Thoracic aorta (tissue), 2 donors: ENCODE data around the gene ZNF407. TPM values are rescaled to one million over a fixed set of nuclear protein-coding genes. Genes with fewer than 3 reads are reported as not detected.
"Not testable (repeated sequence)": the region's sequence is repeated elsewhere in the genome, so short reads cannot be mapped to it uniquely, and the experiment has no call there.

Source experiments
- ATAC-seq: fragments of 150-250 bp; one replicate; pipeline ENCODE4 v1.8.0; 2017; ENCODE audit warnings: low read depth; ENCODE audit not compliant: insufficient number of reproducible peaks, low FRiP score
- DNase-seq: peaks from one replicate; pipeline ENCODE4 v3.0.0-alpha.2; 2020; ENCODE audit warnings: low spot score
- H3K27ac ChIP-seq, 2 donors: fragments of 200-600 bp; sonication (generic); 1 replicate in 1 of 2; 2 replicates in 1 of 2; pipeline ENCODE4 v1.5.1; 2016; ENCODE audit warnings: mild to moderate bottlenecking in 2 of 2, moderate library complexity in 2 of 2
- H3K27me3 ChIP-seq: fragments of 200-600 bp; sonication (generic); replicated peaks from 2 replicates; pipeline ENCODE4 v1.6.0; 2016; ENCODE audit warnings: mild to moderate bottlenecking; ENCODE audit not compliant: insufficient read depth
- H3K36me3 ChIP-seq: fragments of 200-600 bp; sonication (generic); one replicate; pipeline ENCODE4 v1.5.1; 2016
- H3K4me1 ChIP-seq, 2 donors: fragments of 200-600 bp; sonication (generic); 1 replicate in 1 of 2; 2 replicates in 1 of 2; pipeline versions ENCODE4 v1.5.1 to v1.6.0; 2016; ENCODE audit warnings: low read depth in 2 of 2, mild to moderate bottlenecking in 1 of 2; ENCODE audit not compliant: control insufficient read depth in 1 of 2
- H3K4me3 ChIP-seq: fragments of 200-600 bp; sonication (generic); 2 replicates; pipeline ENCODE4 v1.5.1; 2016; ENCODE audit warnings: mild to moderate bottlenecking
- H3K9me3 ChIP-seq: fragments of 200-600 bp; sonication (generic); 2 replicates; pipeline ENCODE4 v1.5.1; 2016
- total RNA-seq, 2 donors: library from RNA; depleted of rRNA; stranded (reverse); fragments of >200 nt; gene quantifications; one replicate each; pipeline versions ENCODE4 v1.1.0 to v1.2.3, GENCODE V29; 2016
- TF ChIP-seq, protein P1 (sequence below): fragments of 200-600 bp; sonication (generic); IDR thresholded peaks from one replicate; pipeline ENCODE4 v1.5.1; 2019; ENCODE audit warnings: antibody characterized with exemption

Gene ZNF407
- total RNA-seq, 2 donors from 2014 or later: 18.7 to 26.7 TPM

GRCh38 chr18:74965682-74966081 lies 368.0 kb downstream of the ZNF407 start:
- Histone ChIP-seq H3K27ac (no peak overlapping the region), H3K9me3 (no peaks in the 10 kb centered on the region), H3K4me1 (no peaks in the 10 kb centered on the region), H3K27me3 (no peaks in the 10 kb centered on the region), H3K36me3 (no peaks in the 10 kb centered on the region), H3K4me3 (no peak overlapping the region)
- no peak for DNase-seq
- ATAC-seq: no peak
- TF ChIP-seq, protein P1, sequence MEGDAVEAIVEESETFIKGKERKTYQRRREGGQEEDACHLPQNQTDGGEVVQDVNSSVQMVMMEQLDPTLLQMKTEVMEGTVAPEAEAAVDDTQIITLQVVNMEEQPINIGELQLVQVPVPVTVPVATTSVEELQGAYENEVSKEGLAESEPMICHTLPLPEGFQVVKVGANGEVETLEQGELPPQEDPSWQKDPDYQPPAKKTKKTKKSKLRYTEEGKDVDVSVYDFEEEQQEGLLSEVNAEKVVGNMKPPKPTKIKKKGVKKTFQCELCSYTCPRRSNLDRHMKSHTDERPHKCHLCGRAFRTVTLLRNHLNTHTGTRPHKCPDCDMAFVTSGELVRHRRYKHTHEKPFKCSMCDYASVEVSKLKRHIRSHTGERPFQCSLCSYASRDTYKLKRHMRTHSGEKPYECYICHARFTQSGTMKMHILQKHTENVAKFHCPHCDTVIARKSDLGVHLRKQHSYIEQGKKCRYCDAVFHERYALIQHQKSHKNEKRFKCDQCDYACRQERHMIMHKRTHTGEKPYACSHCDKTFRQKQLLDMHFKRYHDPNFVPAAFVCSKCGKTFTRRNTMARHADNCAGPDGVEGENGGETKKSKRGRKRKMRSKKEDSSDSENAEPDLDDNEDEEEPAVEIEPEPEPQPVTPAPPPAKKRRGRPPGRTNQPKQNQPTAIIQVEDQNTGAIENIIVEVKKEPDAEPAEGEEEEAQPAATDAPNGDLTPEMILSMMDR: no peak

- TF ChIP-seq, protein P1: no peak
- H3K4me1 ChIP-seq: no peaks in the 10 kb centered on the region
- H3K4me3 ChIP-seq: no peak overlapping the region
- ATAC-seq: no peak
- H3K27ac ChIP-seq: no peak overlapping the region
- no peaks in the 10 kb centered on the region for H3K9me3 ChIP-seq
- no peaks in the 10 kb centered on the region for H3K36me3 ChIP-seq
- H3K27me3 ChIP-seq: no peaks in the 10 kb centered on the region
- DNase-seq: no peak
Measured at GRCh38 chr18:74967438-74967837, 369.8 kb downstream of the ZNF407 start.

- ATAC-seq (no peak), DNase-seq (no peak)
- H3K9me3 ChIP-seq: no peaks in the 10 kb centered on the region
- no peak overlapping the region for H3K4me3 ChIP-seq
- H3K36me3 ChIP-seq: no peaks in the 10 kb centered on the region
- TF ChIP-seq, protein P1: no peak
- H3K27ac ChIP-seq: no peak overlapping the region
- H3K4me1 ChIP-seq: no peaks in the 10 kb centered on the region
- H3K27me3 ChIP-seq: no peaks in the 10 kb centered on the region
Measured at GRCh38 chr18:74967979-74968378, 370.3 kb downstream of the ZNF407 start.

GRCh38 chr18:74971358-74971757 lies 373.7 kb downstream of the ZNF407 start:
- not testable (repeated sequence) for H3K9me3 ChIP-seq, H3K4me3 ChIP-seq, ATAC-seq, H3K27ac ChIP-seq, H3K4me1 ChIP-seq, H3K36me3 ChIP-seq, H3K27me3 ChIP-seq, DNase-seq

DNA sequence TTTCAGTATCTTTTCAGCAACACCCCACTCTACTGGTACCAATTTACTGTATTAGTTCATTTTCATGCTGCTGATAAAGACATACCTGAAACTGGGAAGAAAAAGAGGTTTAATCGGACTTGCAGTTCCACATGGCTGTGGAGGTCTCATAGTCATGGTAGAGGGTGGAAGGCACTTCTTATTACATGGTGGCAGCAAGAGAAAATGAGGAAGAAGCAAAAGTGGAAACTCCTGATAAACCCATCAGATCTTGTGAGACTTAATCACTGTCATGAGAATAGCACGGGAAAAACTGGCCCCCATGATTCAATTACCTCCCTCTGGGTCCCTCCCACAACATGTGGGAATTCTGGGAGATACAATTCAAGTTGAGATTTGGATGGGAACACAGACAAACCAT lies 374.1 kb downstream of the ZNF407 start:
- H3K9me3 ChIP-seq, H3K4me3 ChIP-seq, H3K36me3 ChIP-seq, H3K27ac ChIP-seq, DNase-seq, H3K27me3 ChIP-seq, H3K4me1 ChIP-seq, ATAC-seq: not testable (repeated sequence)

GRCh38 chr18:74972354-74972753 lies 374.7 kb downstream of the ZNF407 start:
- Histone ChIP-seq H3K9me3 (no peaks in the 10 kb centered on the region), H3K4me3 (no peak overlapping the region), H3K4me1 (no peaks in the 10 kb centered on the region), H3K27me3 (no peaks in the 10 kb centered on the region), H3K36me3 (no peaks in the 10 kb centered on the region), H3K27ac (no peak overlapping the region)
- DNase-seq: no peak
- TF ChIP-seq, protein P1: no peak
- ATAC-seq: no peak
